Urothelium cell line (cell line): ENCODE data around the gene PHC2.
A peak's percentile ranks its signal among the peaks of the same experiment; 100 is the strongest.

Experiments used
- DNase-seq: peaks from one replicate; pipeline ENCODE4 v3.0.0; 2011; ENCODE audit warnings: low spot score, mixed read lengths
- FAIRE-seq: peaks from 2 replicates; lab custom pipeline; 2011; peaks lifted over from hg19 to GRCh38; lab: Jason Lieb, UNC

Gene PHC2

DNA sequence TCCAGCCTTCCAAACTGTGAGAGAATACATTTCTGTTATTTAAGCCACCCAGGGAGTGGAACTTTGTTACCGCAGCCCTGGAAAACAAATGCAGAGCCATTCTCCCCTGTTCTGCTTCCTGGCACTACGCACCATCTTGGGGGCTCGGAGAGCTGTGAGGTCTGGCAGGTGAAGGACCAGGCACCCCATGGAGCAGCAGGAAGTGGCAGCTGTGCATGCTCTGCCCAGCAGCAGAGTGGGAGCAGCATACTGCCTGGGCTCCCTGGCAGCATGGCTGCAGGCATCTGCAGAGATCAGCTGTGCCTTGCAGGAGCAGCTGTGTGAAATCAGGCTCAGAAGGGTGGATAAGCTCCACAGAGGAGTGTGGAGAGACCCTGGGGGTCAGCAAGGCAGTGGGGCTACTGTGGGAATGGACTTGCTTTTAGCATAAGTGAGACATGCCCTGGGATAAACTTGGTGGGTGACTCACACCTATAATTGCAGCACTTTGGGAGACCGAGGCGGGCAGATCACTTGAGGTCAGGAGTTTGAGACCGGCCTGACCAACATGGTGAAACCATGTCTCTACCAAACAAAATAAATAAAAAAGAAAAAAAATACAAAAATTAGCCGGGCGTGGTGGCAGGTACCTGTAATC is 23.9 kb upstream of the PHC2 start:
- DNase-seq = no peak
- no peak for FAIRE-seq

DNA sequence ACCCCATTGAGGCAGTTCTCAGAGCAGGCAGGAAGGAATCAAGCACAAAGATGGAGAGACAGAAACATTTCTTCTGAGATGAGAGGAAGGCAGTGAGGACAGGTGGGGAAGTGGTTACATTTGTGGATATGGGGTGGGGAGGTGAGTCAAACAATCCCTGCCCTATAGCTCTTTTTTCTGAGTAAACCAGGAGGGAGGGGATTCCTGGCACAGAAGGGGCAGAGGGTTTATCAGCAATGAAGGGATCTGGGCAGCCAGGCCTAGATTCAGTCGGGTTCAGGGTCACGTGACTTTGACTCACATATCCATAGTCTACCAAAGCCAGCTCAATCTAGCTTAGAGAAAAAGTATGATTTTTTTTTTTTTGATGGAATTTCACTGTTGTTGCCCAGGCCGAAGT is 15.7 kb upstream of the PHC2 start:
- DNase-seq (no peak), FAIRE-seq (no peak)

DNA sequence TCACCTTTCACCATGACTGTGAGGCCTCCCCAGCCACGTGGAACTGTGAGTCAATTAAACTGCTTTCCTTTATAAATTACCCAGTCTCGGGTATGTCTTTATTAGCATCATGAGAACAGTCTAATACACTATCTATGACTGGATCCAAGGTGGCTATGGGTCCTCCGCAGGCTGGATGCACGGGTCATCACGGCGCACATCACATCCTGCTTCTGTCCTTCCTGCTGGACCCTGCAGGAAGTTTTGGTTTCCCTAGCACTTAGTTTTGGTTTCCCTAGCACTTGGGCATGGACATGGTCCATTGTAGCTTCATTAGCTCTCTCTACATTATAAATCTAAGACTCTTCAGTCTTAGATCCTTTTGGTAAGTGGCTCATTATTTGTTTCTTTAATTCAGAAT is 14.2 kb upstream of the PHC2 start:
- FAIRE-seq (no peak), DNase-seq (no peak)

DNA sequence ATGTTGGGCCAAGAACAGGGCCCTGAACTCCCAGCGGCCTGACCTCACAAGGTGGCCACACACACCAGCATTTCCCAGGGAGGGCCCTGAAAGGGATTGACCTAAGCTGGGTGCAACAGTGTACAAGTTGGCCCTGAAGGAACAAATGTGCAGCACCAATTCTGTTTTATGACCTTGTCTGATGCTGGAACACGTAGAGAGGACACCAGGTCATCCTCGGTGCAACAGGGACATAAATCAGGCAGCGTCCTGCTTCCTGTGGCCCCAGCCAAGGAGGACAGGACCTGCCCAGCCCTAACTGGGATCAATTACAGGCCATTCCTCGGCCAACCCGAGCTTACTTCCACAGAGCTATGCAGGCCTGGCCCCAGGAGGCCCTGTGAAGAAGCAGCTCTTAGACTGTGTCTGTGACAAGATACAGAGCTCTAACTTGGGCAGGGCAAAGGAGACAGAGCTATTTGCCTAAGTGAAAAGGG is 12.8 kb upstream of the PHC2 start:
- FAIRE-seq (no peak), DNase-seq (no peak)

GRCh38 chr1:33443080-33443704 is 12.3 kb upstream of the PHC2 start:
- FAIRE-seq (no peak), DNase-seq (no peak)

DNA sequence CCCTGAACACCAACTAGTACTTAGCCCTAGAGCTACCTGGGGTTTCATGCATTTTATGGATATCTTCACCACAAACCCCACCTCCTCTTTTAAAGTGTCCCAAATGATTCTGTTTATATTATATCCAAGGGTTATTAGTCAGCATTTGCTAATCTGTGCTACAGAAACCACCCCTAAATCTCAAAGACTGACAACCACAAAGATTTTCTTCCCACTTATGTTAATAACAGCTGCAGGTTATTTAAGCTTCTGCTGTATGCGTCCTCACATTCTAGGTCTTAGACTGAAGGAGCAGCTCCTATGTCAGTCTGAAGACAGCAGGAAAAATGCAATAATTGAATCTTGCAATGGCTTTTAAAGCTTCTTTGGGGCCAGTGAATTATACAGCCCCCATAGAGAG is 11.2 kb upstream of the PHC2 start:
- FAIRE-seq (no peak), DNase-seq (no peak)

- FAIRE-seq (no peak), DNase-seq (no peak)
These were observed 10.3 kb upstream of the PHC2 start for GRCh38 chr1:33441088-33441745.

DNA sequence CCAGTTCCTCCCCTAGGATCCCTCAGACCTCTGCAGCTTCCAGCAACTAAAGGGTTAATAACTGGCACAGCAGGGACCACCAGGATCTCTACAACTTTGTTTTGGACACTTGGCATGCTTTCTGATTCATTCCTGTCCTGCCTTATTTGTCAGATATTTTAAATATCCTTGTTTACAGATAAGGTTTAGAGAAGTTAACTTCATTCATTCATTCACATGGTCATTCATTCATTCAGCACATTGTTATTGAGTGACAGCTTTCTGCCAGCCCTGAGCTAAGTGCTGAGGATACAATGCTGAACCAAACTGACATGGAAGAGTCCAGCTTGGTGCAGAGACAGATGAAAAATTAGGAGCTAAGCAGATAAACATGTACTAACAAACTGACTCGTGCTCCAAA is 8.8 kb upstream of the PHC2 start:
- DNase-seq = no peak
- no peak for FAIRE-seq

DNA sequence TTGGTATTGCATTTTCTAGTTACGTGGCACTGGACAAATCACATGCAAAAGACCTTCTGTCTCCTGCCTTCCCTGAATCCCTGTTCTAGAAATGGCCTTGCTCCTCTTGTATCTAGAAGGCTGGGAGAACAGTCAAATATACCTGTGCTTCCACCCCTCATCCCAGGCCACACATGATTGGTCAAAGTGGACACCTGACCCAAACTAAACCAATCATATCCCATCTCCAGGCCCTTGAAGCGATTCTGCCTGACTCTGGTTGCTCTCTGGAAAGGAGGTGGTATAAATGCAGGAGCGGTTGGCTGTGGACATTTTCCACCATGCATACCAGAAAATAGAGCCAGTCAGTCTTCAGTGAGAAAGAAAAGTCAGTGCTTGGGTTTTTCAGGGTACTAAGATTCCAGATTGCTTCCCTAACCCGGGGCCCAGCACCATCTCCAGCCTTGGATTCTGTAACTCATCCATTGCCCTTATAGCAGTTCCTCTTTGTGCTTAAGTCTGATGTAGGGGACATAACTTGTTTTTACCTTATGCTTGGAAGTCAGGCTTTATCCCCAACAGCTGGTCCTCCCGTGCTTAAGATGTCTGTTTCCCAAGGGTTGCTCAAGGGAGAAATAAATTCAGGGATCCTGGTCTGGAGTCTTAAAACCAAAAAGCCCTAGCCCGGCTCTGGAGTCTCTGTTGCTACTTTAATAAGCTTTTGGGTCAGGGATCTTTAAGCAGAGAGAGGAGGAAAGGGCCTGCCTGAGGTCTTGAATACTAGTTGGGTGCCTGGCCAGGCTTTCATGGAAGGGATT is 7.7 kb upstream of the PHC2 start:
- no peak for DNase-seq
- no peak for FAIRE-seq

DNA sequence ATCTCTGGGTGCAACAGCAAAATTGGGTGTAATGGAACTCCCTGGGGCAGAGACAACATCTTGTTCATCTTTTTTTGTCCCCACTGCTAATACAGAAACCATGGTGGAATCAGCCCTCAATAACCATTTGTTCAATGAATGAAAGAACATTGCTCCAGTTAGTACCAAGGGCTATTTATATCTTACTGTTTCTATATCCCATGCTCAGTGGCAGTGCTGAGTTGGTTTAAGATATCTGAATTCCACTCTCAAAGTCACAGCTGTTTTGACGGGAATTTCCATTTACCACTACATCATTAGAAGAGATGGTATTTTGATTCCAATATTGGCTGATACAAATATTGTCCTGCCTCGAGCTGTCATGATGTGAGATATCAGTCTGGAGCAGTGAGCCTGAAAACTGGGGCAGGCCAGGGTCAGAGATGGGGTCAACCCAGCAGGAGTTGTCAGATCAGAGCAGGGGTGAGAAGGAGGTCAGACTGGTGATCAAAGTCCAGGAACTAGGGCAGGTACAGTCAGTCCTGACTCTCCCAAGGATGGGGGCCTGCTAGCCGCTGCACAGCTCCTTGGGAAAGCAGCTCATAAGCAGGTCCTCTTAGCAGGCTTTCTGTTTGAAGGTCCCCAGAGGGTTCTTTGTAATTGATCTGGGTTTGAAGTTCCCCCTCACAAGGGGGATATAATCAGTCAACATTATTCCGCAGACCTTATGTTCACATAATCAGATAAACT is 5.8 kb upstream of the PHC2 start:
- FAIRE-seq = no peak
- no peak for DNase-seq

DNA sequence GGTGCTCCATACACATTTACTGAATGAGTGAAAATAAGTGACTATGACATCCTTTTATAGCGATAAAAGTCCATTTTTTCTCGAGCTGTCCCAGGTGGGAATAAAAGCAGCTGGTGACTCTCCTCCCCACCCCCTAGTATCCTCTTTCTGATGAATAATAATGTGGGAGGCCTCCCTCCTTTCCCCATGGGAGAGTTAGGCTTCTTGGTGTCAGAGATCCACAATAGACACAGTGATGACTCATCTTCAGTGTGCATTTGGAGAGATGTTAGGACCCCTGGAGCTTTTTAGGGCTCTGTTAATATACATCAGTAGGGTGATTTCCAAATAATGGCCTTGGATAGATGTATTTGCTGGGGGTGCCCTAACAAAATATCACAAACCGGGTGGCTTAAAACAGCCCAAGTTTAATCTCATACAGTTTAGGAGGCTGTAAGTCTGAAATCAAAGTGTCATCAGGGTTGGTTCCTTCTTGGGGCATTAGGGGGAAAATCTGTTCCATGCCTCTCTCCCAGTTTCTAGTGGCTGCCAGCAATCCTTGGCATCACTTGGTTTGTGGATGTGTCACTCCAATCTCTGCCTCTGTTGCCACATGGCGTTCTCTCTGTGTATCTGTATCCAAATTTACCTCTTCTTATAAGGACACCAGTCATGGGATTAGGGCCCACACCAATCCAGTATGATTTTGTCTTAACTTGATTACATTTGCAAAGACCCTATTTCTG is 4.4 kb upstream of the PHC2 start:
- DNase-seq = peak; percentile 40
- no peak for FAIRE-seq

GRCh38 chr1:33434363-33434750 is 3.5 kb upstream of the PHC2 start:
- FAIRE-seq = no peak
- DNase-seq = no peak

- FAIRE-seq = no peak
- peak; percentile 86 for DNase-seq
These were observed 2.8 kb upstream of the PHC2 start for GRCh38 chr1:33433509-33434362.

GRCh38 chr1:33429856-33430691 is 821 bp downstream of the PHC2 start:
- no peak for FAIRE-seq
- DNase-seq = no peak

DNA sequence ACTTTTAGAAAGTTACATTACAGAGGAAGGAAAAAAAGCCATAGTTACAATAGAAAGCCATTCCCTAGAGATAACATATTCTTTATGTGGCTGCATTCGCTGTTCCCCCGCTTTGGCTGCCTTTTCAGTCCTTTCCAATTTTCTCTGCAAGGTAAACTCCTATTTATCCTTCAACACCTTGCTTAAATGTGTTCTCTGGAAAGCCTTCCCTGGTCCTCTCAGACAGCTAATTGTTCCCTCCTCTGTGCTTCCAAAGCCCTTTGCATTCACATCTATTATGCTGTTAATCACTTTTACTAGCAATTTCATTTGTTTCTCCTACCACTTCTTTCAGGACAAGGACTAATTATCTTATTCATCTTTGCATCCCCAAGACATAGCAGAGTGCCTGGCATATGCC is 1.6 kb downstream of the PHC2 start:
- DNase-seq (no peak), FAIRE-seq (no peak)

- FAIRE-seq (no peak), DNase-seq (no peak)
These were observed 2.2 kb downstream of the PHC2 start for GRCh38 chr1:33428661-33429060.

DNA sequence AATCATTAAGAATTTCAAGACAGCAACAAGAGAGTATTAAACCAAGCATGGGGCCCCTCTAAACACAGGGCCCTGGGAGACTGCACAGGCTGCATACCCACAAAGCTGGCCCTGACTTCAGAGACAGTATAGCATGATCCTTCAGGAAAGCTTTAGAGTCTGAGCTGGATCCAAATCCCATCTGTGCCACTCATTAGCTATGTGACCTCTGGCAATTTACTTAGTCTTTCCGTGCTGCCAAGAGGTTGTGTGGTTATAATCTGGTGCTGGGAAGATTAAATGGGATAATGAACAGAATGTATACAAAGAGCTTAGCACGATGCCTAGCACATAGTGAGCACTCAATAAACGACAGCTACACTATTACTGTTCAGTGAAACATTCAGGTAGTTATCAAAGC is 4.0 kb downstream of the PHC2 start:
- DNase-seq = no peak
- no peak for FAIRE-seq

- no peak for DNase-seq
- no peak for FAIRE-seq
These were observed 5.0 kb downstream of the PHC2 start for GRCh38 chr1:33425900-33426299.
